ENCODE measurements around the gene RNF225. TPM values are rescaled to one million over a fixed set of nuclear protein-coding genes. Genes with fewer than 3 reads are reported as not detected.

RNF225 gene
- total and polyA plus RNA-seq, 10 of the 15 experiments (the other 5 are each of a cell fraction or from before 2014, with no cell fraction given): 0.27 to 0.28 TPM; not detected in 8

GRCh38 chr19:58400916-58401839, 5.7 kb downstream of the RNF225 start (continued):
- peak; percentile 51; the same call in 1 of the 2 replicates for TF ChIP-seq PAX5 (IDR thresholded peaks at IDR 0.05; ENCODE audit: borderline replicate concordance, low read depth, low read length)
- no peak for TF ChIP-seq WRNIP1 (IDR thresholded peaks at IDR 0.05; ENCODE audit: borderline replicate concordance, low read depth, low read length)
- TF ChIP-seq TCF7 (IDR thresholded peaks at IDR 0.05; ENCODE audit: borderline replicate concordance): no peak
- TF ChIP-seq FOXK2 (IDR thresholded peaks at IDR 0.05): no peak
- TF ChIP-seq NR2C1 (IDR thresholded peaks at IDR 0.05): no peak
- TF ChIP-seq ETV6 (conservative IDR thresholded peaks at IDR 0.05 in 1 of 2, IDR thresholded peaks at IDR 0.05 in 1 of 2; ENCODE audit: borderline replicate concordance in 1 of 2, low read depth in 1 of 2): no peak
- no peak for TF ChIP-seq SMAD1 (IDR thresholded peaks at IDR 0.05; ENCODE audit: low read depth, partially characterized antibody)
- TF ChIP-seq SKIL (IDR thresholded peaks at IDR 0.05; ENCODE audit: low read depth, poor library complexity, severe bottlenecking): no peak
- peak; percentile 82 for TF ChIP-seq SP1 (IDR thresholded peaks at IDR 0.05; ENCODE audit: low read depth, low read length)
- TF ChIP-seq PML (IDR thresholded peaks at IDR 0.05; ENCODE audit: low read length): no peak
- no peak for TF ChIP-seq ESRRA (IDR thresholded peaks at IDR 0.05; ENCODE audit: low read length)
- TF ChIP-seq E4F1 (IDR thresholded peaks at IDR 0.05; ENCODE audit: borderline replicate concordance, partially characterized antibody): peak; percentile 97
- peak; percentile 91 for TF ChIP-seq MEF2B (IDR thresholded peaks at IDR 0.05; ENCODE audit: partially characterized antibody, poor library complexity, severe bottlenecking)
- TF ChIP-seq TAF1 (IDR thresholded peaks at IDR 0.05; ENCODE audit: borderline replicate concordance, low read depth, low read length): peak; percentile 86; the same call in 1 of the 2 replicates
- peak; percentile 100 for TF ChIP-seq BMI1 (IDR thresholded peaks at IDR 0.05; ENCODE audit: borderline replicate concordance)
- TF ChIP-seq PBX3 (IDR thresholded peaks at IDR 0.05; ENCODE audit: insufficient replicate concordance, low read depth, low read length): no peak
- TF ChIP-seq RBBP5 (conservative IDR thresholded peaks at IDR 0.05): no peak
- no peak for TF ChIP-seq ZZZ3 (IDR thresholded peaks at IDR 0.05; ENCODE audit: control insufficient read depth, insufficient read length, low read depth)
- no peak for TF ChIP-seq JUNB (IDR thresholded peaks at IDR 0.05)
- no peak for TF ChIP-seq ATF3 (IDR thresholded peaks at IDR 0.05; ENCODE audit: borderline replicate concordance, extremely low read depth, low read depth, low read length)
- no peak for TF ChIP-seq RAD51 (IDR thresholded peaks at IDR 0.05)
- TF ChIP-seq FOXM1 (IDR thresholded peaks at IDR 0.05; ENCODE audit: low read depth, low read length): no peak
- TF ChIP-seq CBX3 (IDR thresholded peaks at IDR 0.05; ENCODE audit: borderline replicate concordance, low read depth): no peak
- peak; percentile 84 for TF ChIP-seq POLR2AphosphoS5 (IDR thresholded peaks at IDR 0.05; ENCODE audit: low read length)
- no peak for TF ChIP-seq YBX1 (IDR thresholded peaks at IDR 0.05)
